Measurements from ENCODE around the gene ADNP. TPM values are rescaled to one million over a fixed set of nuclear protein-coding genes. Genes with fewer than 3 reads are reported as not detected.
A peak's percentile ranks its signal among the peaks of the same experiment; 100 is the strongest.

The ADNP gene
- total and polyA plus RNA-seq, 2 of the 13 experiments (the other 11 are each of a cell fraction or from before 2014, with no cell fraction given) = 21.0 to 21.5 TPM

DNA sequence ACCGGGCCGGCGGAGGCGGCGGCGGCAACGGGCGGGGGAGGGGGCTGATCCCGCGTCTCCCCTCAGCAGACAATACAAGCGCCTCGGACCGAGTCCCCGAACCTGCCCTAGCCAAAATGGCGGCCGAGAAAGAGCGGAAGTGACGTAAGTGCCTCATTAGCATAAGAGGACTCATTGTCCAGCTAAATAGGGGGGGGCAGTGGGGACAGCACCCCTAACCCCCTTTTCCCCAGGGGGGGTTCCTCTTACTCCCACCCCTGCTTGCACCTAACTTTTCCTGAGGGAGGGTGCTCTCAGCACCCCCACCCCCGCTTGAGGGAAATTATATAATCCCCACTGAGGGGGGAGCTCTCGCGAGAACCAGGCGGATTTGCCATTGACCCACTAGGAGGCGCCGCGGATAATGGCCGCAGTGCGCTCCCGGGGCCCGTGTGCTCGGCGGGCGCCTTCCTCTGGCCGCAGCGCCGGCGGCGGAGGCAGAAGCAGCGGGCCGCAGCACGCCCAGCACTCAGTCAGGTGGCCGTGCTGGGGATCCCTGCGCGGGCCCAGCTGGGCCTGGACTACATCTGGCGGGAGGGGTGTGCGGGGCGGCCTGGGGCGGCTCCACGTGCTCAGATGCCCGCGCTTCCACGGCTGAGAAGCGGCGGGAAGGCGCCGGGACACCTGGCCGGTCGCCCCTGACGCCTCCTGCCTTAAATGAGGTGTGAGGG lies at the start of gene ADNP (continued):
- TF ChIP-seq ELF3 (CRISPR knock-in tag; IDR thresholded peaks at IDR 0.05) (peak; percentile 31; the same call in 1 of the 2 replicates), ISX (CRISPR knock-in tag; conservative IDR thresholded peaks at IDR 0.05) (no peak), CCAR2 (optimal IDR thresholded peaks at IDR 0.05; ENCODE audit: low read depth, low read length) (no peak), ZNF331 (CRISPR knock-in tag; IDR thresholded peaks at IDR 0.05) (peak; percentile 12; the same call in 1 of the 2 replicates), ZNF329 (CRISPR knock-in tag; IDR thresholded peaks at IDR 0.05; ENCODE audit: low read depth) (peak; percentile 11; the same call in 1 of the 2 replicates), ZNF160 (CRISPR knock-in tag; IDR thresholded peaks at IDR 0.05) (no peak), ZNF230 (CRISPR knock-in tag; IDR thresholded peaks at IDR 0.05) (no peak), KLF6 (CRISPR knock-in tag; IDR thresholded peaks at IDR 0.05) (no peak), GTF2F1 (IDR thresholded peaks at IDR 0.05; ENCODE audit: low read length) (no peak), PRPF4 (IDR thresholded peaks at IDR 0.05; ENCODE audit: low read depth, low read length, poor library complexity, severe bottlenecking) (no peak), ZNF570 (CRISPR knock-in tag; IDR thresholded peaks at IDR 0.05; ENCODE audit: borderline replicate concordance) (no peak), ELF1 (CRISPR knock-in tag; IDR thresholded peaks at IDR 0.05) (no peak), ZNF839 (CRISPR knock-in tag; IDR thresholded peaks at IDR 0.05; ENCODE audit: borderline replicate concordance) (no peak), TOPORS (CRISPR knock-in tag; IDR thresholded peaks at IDR 0.05) (0 out of 2 replicates have a peak, but pooled peaks have one; percentile 61), ZNF264 (CRISPR knock-in tag; IDR thresholded peaks at IDR 0.05) (no peak), PCBP2 (optimal IDR thresholded peaks at IDR 0.05; ENCODE audit: low read depth, low read length, poor library complexity, severe bottlenecking) (no peak)
- TF ChIP-seq, protein P1, sequence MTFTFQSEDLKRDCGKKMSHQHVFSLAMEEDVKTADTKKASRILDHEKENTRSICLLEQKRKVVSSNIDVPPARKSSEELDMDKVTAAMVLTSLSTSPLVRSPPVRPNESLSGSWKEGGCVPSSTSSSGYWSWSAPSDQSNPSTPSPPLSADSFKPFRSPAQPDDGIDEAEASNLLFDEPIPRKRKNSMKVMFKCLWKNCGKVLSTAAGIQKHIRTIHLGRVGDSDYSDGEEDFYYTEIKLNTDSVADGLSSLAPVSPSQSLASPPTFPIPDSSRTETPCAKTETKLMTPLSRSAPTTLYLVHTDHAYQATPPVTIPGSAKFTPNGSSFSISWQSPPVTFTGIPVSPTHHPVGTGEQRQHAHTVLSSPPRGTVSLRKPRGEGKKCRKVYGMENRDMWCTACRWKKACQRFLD (CRISPR knock-in tag; IDR thresholded peaks at IDR 0.05; ENCODE audit: borderline replicate concordance) = 0 out of 2 replicates have a peak, but pooled peaks have one; percentile 14
- TF ChIP-seq, protein P2, sequence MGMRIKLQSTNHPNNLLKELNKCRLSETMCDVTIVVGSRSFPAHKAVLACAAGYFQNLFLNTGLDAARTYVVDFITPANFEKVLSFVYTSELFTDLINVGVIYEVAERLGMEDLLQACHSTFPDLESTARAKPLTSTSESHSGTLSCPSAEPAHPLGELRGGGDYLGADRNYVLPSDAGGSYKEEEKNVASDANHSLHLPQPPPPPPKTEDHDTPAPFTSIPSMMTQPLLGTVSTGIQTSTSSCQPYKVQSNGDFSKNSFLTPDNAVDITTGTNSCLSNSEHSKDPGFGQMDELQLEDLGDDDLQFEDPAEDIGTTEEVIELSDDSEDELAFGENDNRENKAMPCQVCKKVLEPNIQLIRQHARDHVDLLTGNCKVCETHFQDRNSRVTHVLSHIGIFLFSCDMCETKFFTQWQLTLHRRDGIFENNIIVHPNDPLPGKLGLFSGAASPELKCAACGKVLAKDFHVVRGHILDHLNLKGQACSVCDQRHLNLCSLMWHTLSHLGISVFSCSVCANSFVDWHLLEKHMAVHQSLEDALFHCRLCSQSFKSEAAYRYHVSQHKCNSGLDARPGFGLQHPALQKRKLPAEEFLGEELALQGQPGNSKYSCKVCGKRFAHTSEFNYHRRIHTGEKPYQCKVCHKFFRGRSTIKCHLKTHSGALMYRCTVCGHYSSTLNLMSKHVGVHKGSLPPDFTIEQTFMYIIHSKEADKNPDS (CRISPR knock-in tag; IDR thresholded peaks at IDR 0.05) = no peak
- TF ChIP-seq, protein P3, sequence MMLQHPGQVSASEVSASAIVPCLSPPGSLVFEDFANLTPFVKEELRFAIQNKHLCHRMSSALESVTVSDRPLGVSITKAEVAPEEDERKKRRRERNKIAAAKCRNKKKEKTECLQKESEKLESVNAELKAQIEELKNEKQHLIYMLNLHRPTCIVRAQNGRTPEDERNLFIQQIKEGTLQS (CRISPR knock-in tag; IDR thresholded peaks at IDR 0.05) = 0 out of 2 replicates have a peak, but pooled peaks have one; percentile 36
- TF ChIP-seq, protein P4, sequence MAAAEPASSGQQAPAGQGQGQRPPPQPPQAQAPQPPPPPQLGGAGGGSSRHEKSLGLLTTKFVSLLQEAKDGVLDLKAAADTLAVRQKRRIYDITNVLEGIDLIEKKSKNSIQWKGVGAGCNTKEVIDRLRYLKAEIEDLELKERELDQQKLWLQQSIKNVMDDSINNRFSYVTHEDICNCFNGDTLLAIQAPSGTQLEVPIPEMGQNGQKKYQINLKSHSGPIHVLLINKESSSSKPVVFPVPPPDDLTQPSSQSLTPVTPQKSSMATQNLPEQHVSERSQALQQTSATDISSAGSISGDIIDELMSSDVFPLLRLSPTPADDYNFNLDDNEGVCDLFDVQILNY (CRISPR knock-in tag; conservative IDR thresholded peaks at IDR 0.05) = no peak
- TF ChIP-seq, protein P5, sequence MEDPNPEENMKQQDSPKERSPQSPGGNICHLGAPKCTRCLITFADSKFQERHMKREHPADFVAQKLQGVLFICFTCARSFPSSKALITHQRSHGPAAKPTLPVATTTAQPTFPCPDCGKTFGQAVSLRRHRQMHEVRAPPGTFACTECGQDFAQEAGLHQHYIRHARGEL (CRISPR knock-in tag; IDR thresholded peaks at IDR 0.05) = no peak

Data from HepG2 (cell line).